Measurements from ENCODE around the gene ELK3.

The ELK3 gene

GRCh38 chr12:96194971-96195844 is 1.0 kb downstream of the ELK3 start (continued):
- no peak for TF ChIP-seq PATZ1 (CRISPR knock-in tag; IDR thresholded peaks at IDR 0.05; ENCODE audit: borderline replicate concordance)

- no peak for TF ChIP-seq ZFP30 (CRISPR knock-in tag; IDR thresholded peaks at IDR 0.05)
- TF ChIP-seq TOX (CRISPR knock-in tag; IDR thresholded peaks at IDR 0.05; ENCODE audit: borderline replicate concordance): no peak
- TF ChIP-seq POU6F1 (CRISPR knock-in tag; IDR thresholded peaks at IDR 0.05; ENCODE audit: borderline replicate concordance, low read depth): no peak
- TF ChIP-seq TCF4 (CRISPR knock-in tag; IDR thresholded peaks at IDR 0.05; ENCODE audit: borderline replicate concordance): peak; percentile 22; the same call in 1 of the 2 replicates
- TF ChIP-seq ESRRG (CRISPR knock-in tag; IDR thresholded peaks at IDR 0.05): no peak
- no peak for TF ChIP-seq ARNTL (CRISPR knock-in tag; IDR thresholded peaks at IDR 0.05; ENCODE audit: borderline replicate concordance, low read depth)
- TF ChIP-seq CSDC2 (CRISPR knock-in tag; IDR thresholded peaks at IDR 0.05): no peak
- TF ChIP-seq ZNF8 (CRISPR knock-in tag; IDR thresholded peaks at IDR 0.05): no peak
- no peak for TF ChIP-seq SNAI2 (CRISPR knock-in tag; IDR thresholded peaks at IDR 0.05)
- no peak for TF ChIP-seq CREB5 (CRISPR knock-in tag; IDR thresholded peaks at IDR 0.05; ENCODE audit: low read depth)
- TF ChIP-seq ZNF565 (CRISPR knock-in tag; conservative IDR thresholded peaks at IDR 0.05; ENCODE audit: low read depth): no peak
- TF ChIP-seq ZNF70 (CRISPR knock-in tag; IDR thresholded peaks at IDR 0.05): no peak
- no peak for TF ChIP-seq OSR1 (CRISPR knock-in tag; IDR thresholded peaks at IDR 0.05)
- no peak for TF ChIP-seq ZC3H10 (CRISPR knock-in tag; IDR thresholded peaks at IDR 0.05)
- peak; percentile 65; the same call in 1 of the 2 replicates for TF ChIP-seq PATZ1 (CRISPR knock-in tag; IDR thresholded peaks at IDR 0.05; ENCODE audit: borderline replicate concordance)
- TF ChIP-seq CSRNP3 (CRISPR knock-in tag; IDR thresholded peaks at IDR 0.05): no peak
- no peak for TF ChIP-seq RARB (CRISPR knock-in tag; IDR thresholded peaks at IDR 0.05)
- peak; percentile 31; the same call in 1 of the 2 replicates for TF ChIP-seq ISL1 (CRISPR knock-in tag; IDR thresholded peaks at IDR 0.05)
- no peak for TF ChIP-seq GLIS3 (CRISPR knock-in tag; IDR thresholded peaks at IDR 0.05)
- TF ChIP-seq PPARA (CRISPR knock-in tag; IDR thresholded peaks at IDR 0.05; ENCODE audit: borderline replicate concordance): no peak
- TF ChIP-seq BACH2 (CRISPR knock-in tag; IDR thresholded peaks at IDR 0.05; ENCODE audit: borderline replicate concordance): no peak
- TF ChIP-seq ZFP3 (CRISPR knock-in tag; IDR thresholded peaks at IDR 0.05): 0 out of 2 replicates have a peak, but pooled peaks have one; percentile 44
- peak; percentile 70 for ATAC-seq
Measured at GRCh38 chr12:96195845-96196451, 1.8 kb downstream of the ELK3 start.
